Hippocampal formation (tissue), 2 donors: ENCODE results near the gene PRKN.

ENCODE experiments used
- DNase-seq, 2 donors: peaks; one replicate each; lab custom pipeline; 2025; lab: John Stamatoyannopoulos, UW

Gene PRKN

DNA sequence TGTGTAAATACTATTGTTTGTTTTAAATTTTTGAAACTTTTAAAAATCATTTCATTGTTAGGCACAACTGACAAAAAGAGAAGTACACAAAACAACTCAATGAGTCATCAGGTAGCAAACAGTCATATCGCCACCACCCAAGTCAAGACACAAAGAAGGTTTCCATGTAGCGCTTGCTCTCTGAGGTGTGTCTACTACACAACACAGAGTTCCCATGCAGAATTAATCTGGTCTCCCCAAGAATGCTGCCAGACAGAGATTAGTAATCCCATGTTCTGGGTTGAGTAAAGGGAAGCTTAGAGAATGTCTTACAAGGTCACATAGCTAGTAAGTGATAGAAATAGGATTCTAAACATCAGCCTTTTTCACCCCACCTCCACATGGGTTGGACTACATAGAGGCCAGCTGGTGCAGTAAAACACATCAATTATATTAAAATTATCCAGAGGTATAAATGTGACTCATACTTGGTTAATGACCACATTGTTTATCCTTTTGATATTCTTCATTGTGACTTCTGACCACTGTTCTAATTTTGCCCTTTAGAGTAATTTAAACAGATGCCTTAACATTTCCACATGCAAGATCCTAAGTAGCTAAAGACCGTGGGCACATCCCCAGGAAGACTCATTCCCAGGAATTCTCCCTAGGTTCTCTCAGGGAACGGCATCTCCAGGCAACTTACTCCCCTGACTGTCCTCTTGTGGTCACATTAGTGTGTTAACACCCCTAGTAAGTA is 413.5 kb downstream of the PRKN start:
- DNase-seq, result no peak

DNA sequence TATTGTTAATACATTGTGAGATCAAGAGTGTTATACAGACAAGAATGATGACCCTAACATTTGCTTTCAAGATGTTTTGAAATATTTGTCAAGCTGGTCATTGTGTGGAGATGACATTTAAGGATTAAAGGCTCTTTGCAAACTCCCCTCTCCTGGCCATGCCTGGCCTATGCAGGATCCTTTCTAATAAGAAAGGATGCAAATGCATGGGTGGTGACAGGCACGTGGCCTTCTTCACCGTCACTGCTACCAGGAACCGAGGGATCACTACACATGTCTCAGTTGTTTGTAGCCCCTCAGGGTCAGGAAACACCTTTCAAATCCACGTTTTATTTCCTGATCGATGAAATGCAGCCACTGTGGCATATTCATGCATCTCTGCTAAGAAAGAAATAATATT is 419.7 kb downstream of the PRKN start:
- DNase-seq, result no peak

GRCh38 chr6:162306616-162307015 is 420.9 kb downstream of the PRKN start:
- DNase-seq, result no peak

DNA sequence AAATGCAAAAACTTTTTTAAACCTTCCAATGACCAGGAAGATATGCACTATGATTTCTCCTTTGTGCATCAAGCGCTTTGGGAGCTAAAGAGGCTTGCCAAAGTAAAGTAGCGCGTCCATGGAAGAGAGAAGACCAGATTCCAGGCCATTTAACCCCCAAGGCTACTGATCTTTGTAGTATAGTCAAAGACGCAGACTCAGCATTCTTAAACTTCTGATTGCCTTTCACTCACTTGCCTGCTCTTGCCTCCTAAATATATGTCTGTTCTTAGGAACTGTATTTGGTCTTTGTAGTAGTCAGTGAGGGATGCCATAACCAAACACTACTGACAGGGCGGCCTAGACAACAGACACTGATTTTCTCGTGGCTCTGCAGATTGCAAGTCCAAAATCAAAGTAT is 426.4 kb downstream of the PRKN start:
- DNase-seq, result no peak

GRCh38 chr6:162294029-162294428 is 433.5 kb downstream of the PRKN start:
- no peak for DNase-seq

DNA sequence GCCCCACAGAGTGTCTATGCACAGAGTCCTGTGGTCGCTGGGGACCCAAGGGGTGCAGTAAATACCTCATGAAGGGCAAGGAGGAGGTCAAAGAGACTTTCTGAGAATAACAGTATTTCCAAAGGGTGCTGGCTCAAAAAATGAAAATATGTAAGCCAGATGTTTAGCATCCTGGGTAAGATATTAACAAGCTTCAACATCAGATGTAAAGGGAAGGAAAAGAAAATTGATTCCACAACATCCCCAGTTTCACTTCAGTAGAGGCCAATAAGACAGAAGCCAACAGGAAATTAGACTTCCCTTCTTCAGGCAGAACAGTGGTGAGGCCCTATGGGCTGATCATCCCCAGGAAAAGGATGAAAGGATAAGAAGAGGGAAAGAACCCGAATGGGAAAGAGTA is 434.7 kb downstream of the PRKN start:
- DNase-seq, result no peak

- DNase-seq, result no peak
Observed at GRCh38 chr6:162290846-162291465, 436.6 kb downstream of the PRKN start.

DNA sequence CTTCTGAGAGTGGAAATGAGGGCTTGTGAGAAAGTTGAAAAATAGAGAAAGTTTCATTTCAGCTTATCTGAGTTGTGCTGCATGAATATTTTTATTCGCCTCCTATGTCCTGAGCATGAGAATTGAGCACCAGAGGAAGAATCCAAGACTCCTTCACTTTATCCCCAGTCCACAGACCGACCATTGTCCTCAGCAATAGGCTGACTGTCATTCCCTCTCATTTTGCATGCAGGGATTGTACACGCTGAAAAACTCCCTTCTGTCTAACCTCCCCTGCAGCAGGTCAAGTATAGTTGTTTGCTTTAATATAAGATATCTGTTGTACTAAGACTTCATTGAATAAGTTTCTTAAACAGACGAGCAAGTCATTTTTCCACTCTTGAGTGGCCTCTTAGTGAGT is 437.6 kb downstream of the PRKN start:
- DNase-seq, result peak in 1 of 2 donors; percentile 6

GRCh38 chr6:162273986-162274385 is 453.6 kb downstream of the PRKN start:
- no peak for DNase-seq

DNA sequence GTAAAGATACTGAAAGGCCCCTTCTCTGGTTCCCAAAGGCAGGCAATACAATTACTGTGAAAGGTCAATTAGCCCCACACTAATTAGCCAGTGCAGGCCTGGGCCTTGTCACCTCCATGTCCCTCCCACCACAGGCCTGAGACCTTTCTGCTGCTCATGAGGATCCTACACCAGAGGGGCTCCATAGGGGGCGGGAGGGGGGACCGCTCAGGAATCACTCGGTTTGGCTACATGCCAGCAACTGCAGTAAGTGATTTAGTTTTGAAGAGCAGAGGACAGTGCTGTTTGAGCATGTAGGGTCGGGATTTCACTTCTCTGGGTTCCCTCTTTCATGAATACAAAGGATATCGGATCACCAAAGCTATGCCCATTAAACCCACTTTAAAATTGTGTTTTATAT is 455.6 kb downstream of the PRKN start:
- no peak for DNase-seq

- DNase-seq, result no peak
Observed at GRCh38 chr6:162270966-162271365, 456.6 kb downstream of the PRKN start.

GRCh38 chr6:162267641-162268040 is 459.9 kb downstream of the PRKN start:
- no peak for DNase-seq

GRCh38 chr6:162267126-162267525 is 460.4 kb downstream of the PRKN start:
- DNase-seq, result no peak

- DNase-seq, result no peak
Observed at GRCh38 chr6:162264581-162264980, 463.0 kb downstream of the PRKN start.

DNA sequence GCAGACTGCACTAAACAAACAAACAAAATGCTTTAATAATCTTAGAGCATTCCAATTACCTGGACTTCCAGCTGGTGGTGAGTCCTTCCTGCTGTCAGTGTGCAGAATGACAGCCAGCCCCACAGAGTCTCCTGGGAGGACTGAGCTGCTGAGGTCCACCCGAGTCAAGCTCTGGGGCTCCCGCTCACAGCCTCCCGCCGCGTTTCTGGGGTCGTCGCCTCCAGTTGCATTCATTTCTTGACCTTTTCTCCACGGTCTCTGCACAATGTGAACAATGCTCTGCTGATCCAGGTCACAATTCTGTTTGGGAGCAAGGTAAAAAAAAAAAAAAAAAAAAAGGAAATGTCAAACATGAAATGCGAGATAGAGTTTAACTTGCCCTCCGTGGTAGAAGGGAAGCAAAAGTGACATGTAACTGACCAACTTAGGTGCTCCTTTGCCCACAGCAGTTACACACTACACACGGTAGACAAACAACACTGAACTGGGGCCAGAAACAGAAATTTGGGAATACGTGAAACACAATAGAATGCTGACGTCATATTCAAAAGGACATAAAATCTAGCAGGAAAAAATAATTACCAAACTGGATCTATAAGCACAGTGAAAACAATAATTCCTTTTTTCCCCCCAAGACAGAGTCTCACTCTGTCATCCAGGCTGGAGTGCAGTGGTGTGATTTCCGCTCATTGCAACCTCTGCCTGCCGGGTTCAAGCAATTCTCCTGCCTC is 464.9 kb downstream of the PRKN start:
- DNase-seq, result no peak

- DNase-seq, result no peak
Observed at GRCh38 chr6:162261598-162261997, 466.0 kb downstream of the PRKN start.

DNA sequence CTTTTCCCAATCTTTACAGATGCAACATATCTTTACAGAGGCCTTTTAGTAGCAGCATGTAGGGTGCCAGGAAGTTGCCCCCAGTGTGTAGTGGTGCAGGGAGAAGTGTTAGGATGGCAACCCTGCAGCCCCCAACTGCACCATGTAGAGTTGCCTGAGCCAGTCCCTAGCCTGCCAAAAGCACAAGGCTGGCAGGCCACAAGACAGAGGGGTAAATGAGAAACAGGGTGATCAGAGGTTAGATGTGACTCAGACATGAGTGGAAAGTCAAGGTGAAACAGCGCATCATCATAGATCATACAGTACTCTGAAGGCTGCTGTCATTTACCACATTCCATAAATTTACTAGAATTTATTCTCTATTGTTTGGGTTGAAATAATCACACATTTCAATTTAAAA is 467.5 kb downstream of the PRKN start:
- DNase-seq, result no peak

GRCh38 chr6:162258647-162259046 is 468.9 kb downstream of the PRKN start:
- DNase-seq, result no peak

GRCh38 chr6:162256361-162256760 is 471.2 kb downstream of the PRKN start:
- no peak for DNase-seq

- no peak for DNase-seq
Observed at GRCh38 chr6:162251257-162251656, 476.3 kb downstream of the PRKN start.

GRCh38 chr6:162249907-162250642 is 477.5 kb downstream of the PRKN start:
- no peak for DNase-seq

DNA sequence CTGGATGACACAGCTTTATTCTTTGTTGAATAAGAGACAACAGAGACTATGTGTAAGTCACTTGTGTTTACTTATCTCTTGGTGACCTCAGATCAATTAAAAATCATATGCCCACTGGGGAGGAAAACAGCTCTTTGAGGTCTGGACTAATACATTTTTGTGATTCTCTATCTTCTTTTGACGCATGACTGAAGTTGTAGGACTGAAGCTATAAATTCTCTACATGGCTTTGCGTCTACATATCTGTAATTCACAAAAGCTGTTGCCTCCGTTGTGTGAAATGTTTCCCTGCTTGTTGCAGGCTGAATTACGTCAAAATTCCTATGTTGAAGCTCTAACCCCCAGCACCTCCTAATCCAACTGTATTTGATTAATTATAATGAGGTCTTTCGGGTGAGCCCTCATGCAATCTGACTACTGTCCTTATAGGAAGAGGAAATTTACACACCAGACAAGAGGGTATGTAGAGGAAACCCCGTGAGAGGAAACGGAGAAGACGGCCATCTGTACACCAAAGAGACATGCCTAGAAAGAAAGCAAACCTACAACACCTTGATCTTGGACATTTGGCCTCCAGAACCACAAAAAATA is 481.6 kb downstream of the PRKN start:
- DNase-seq, result no peak
